Head of caudate nucleus (tissue), 42 donors: ENCODE data around the gene HBP1.
"Not testable (repeated sequence)": the region's sequence is repeated elsewhere in the genome, so short reads cannot be mapped to it uniquely, and the experiment has no call there.

Experiments
- DNase-seq, 42 donors: peaks; one replicate each; pipeline versions ENCODE4 v3.0.0 to v3.0.0-alpha.2; 2020 to 2021; ENCODE audit warnings: mixed read lengths in 7 of 42
- intact Hi-C: fragments of 100-400 bp; cut with DNase I; formaldehyde crosslinking; loops from one replicate; pipeline ENCODE4 v1.15.0; 2022

The HBP1 gene

GRCh38 chr7:107209565-107209964 is 40.8 kb downstream of the HBP1 start:
- intact Hi-C loops = loop anchor here (10.0 kb wide), 1 partner anchor 505 kb away; no protein-coding TSS in a partner anchor
- no peak for DNase-seq

DNA sequence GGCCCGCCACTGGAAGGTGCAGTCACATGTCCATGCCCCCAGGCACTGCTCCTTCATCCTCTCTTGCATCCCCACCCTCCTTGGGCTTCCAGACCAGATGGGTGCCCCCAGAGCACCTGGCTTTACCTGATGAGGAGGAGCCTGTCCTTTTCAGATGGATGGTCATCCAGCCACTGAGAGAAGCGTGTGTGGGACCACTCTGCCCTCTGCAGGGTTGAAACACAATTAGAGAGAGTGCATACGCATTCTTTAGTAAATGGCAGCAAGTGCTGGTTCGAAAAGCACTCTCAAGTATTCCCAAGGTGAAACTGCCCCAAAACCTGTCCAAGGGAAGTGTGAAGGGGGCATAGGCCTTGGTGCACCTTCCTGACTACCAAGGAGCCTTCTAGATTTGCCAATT is 41.6 kb downstream of the HBP1 start:
- DNase-seq = no peak
- intact Hi-C loops = no loop called here

- intact Hi-C loops = no loop called here
These were observed 43.9 kb downstream of the HBP1 start for GRCh38 chr7:107212725-107213124.

DNA sequence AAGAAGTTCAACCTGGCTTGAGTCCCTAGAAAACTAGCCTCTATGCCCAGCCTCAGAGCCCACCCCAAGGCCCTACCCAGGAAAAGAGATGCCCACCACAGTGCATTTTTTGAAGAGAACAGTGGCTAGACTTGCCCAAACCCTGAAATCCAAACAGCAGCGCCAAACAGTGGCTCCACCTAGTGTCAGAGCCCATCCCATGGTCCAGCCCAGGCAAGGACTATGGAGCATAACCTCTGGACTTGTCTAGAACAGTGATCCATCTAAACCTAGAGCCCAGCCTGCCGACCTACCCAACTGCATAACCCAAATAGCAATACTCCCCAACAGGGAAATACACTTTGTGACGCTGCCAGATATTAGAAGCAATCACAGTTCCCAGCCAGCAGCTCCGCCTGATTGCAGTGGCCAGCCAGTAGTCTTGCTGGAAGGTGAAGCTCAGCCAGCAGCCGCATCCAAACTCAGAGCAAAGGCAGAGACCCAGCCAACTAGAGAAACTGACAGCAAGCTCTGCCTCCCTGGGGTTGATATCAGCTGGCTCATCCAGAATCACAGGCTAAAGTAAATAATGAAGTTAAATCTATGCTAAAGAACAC is 44.5 kb downstream of the HBP1 start:
- no peak for DNase-seq
- intact Hi-C loops = no loop called here

More at GRCh38 chr7:107212725-107213124, 43.9 kb downstream of the HBP1 start:
- no peak for DNase-seq

DNA sequence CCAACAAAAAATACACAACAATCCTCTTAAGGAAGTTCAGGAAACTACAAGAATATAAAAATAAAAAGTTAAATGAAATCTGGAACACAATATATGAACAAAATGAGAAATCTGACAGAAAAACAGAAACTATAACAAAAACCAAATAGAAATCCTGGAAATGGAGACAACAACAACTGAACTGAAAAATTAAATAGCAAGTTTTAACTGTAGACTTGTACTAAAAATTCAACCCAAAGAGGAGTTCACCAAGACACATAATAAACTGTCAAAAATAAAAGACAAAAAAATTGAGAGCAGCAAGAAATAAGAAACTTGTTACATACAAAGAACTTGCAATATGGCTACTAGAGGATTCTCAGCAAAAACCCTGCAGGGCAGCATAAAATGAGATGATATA is 45.1 kb downstream of the HBP1 start:
- DNase-seq = no peak
- intact Hi-C loops = no loop called here

DNA sequence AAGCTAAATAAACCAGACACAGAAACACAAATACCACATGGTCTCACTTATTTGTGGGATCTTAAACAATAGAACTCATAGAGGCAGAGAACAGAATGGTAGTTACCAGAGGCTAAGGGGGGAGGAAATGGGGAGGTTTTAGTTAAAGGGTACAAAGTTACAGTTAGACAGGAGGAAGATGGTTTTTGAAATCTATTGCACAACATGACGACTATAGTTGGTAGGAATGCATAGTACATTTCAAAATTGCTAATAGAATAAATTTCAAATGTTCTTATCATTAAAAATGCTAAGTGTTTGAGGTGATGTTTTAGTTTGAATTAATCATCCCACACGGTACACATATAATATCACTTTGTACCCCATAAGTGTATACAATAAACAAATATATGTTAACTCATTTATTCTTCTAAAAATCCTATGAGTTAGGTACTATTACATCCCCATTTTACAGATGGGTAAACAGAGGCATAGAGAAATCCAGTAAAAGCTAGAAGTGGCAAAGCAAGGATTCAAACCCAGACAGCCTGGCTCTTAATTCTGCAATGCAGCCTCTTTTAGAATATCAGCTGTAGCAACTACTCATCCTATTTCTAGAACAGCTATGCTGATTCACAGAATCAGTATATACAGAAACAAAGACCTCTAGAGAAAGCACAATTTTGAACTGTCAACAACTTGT is 50.9 kb downstream of the HBP1 start:
- intact Hi-C loops = no loop called here
- no peak for DNase-seq

- no peak for DNase-seq
These were observed 51.6 kb downstream of the HBP1 start for GRCh38 chr7:107220356-107220755.

DNA sequence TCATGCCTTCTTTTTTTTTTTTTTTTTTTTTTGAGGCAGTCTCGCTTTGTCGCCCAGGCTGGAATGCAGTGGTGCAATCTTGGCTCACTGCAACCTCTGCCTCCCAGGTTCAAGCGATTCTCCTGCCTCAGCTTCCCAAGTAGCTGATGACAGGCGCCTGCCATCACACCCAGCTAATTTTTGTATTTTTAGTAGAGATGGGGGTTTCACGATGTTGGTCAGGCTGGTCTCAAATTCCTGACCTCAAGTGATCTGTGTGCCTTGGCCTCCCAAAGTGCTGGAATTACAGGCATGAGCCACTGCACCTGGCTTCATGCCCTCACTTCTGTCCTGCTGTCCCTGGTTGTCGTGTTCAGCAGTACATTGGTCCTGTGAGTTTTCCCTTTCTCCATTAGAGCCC is 52.0 kb downstream of the HBP1 start:
- intact Hi-C loops, DNase-seq: not testable (repeated sequence)

More at GRCh38 chr7:107220356-107220755, 51.6 kb downstream of the HBP1 start:
- intact Hi-C loops = no loop called here

DNA sequence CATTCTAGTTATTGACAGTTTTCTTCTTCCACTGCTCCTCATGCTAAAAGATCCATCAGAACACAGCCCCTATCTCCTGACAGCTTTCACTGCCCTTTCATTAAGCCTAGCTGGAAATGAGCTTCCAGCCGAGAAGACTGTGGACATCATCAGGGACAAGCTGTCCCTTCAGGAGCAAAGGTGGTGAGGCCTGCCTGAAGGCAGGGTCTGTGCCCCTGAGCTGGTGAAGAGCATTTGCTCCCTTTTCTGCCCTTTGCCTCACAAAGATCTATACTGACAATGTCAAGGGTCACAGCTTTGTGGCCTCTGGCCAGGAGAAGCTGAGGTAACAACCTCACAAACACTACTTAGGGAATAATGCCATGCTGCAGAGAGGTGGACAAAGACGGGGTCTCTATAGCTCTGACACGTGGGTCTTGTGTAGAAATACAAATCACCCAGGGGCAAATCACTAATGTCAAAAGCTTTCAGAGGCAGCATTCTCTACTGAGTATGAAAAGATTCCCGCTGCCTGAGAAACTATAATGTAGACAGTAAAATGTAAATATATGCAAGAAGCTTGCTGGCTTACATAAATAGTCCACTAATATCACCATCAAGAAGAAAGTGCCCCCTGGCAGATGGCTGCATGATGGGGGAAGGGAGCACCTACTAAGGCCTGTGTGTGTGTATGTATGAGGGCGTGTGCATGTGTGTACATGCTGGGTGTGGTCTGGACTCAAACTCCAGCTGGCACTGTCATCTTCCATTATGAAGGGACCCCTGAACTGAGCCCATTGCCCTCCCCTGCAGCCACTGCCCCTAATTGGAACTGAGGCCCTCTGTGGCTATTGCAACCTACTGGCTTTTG is 55.8 kb downstream of the HBP1 start:
- intact Hi-C loops = no loop called here
- no peak for DNase-seq

DNA sequence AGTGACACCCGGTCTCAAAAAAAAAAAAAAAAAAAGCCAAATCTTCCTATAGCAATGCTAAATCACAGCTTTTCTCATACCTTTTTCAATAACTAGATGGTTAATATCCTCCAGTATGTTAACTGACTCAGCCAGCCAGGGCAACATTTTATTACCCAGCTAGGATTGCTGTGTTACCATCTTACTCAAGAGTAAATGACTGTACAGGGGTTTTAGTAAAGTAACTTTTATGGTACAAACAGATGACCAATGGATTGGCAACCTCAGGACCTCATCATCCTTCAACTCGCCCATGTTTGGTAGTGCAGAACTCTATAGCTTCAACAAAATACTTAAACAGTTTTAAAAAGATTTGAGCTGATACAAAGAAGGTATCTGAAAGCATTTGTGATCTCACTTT is 59.5 kb downstream of the HBP1 start:
- intact Hi-C loops = no loop called here
- no peak for DNase-seq

- intact Hi-C loops = no loop called here
- DNase-seq = no peak
These were observed 61.5 kb downstream of the HBP1 start for GRCh38 chr7:107230334-107230733.

DNA sequence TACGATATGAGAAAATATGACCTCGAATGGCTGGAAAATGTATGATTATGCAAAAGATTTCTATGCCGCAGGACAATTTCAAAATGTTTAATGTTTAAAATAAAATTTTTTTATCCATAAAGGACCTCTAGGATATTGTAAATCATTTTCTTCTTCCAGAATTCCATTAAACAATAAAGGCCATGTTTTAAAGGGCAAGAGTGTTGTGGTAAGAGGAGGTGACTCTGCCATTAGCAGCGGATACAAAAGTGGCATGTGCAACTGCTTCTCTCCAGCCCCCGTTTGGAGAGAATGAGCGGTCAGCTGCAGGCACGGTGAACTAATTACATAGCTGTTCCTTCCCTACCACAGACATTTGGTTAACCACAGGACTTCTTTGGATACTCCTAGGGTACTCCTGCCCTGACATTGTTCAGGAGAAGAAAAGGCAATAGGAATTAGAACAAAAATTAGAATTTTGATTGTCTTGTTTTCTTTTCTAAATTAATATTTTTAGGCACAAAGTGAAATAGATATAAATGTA is 63.8 kb downstream of the HBP1 start:
- no peak for DNase-seq
- intact Hi-C loops = no loop called here

GRCh38 chr7:107233174-107233573 is 64.4 kb downstream of the HBP1 start:
- peak in 1 of 42 donors; percentile 35 for DNase-seq
- intact Hi-C loops = no loop called here

DNA sequence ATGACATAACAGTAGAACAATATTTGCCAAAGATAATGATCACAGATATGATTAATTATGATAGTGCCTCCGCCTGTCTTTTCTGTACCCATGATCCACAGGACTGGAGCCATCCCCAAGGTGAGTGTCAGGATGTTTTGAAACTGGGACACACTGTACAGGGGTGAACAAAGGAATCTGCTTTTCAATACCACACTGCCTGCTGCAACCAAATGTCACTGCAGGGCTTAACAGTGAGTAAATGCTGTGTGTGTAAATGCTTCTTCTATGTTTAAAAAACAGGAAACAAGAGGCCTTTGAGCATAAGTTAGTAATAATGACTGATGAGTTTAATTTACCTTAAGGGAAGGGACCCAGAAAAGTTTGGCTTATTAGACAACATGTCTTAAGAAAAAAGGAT is 65.2 kb downstream of the HBP1 start:
- intact Hi-C loops = no loop called here
- DNase-seq = no peak

DNA sequence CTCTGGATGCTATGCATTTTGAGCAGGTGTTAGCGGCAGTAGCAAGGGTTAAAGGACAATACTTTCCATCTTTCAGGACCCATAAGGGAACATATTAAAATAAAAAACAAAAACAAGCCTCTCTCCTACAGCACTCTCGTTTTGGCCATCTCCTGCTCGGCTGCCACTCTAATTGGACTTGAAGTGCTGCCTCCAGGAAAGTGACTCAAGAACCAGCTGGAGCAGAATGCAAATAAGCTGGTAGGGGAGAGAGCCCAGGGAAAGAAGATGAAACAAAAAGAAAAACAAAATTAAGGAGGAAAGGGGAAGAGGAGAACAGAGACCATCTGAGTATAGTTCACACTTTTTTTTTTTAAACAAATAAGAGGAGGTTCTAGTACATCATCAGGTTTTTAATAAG is 65.6 kb downstream of the HBP1 start:
- peak in 15 of 42 donors; percentile 18 to 69 (median 28) for DNase-seq
- intact Hi-C loops = no loop called here

DNA sequence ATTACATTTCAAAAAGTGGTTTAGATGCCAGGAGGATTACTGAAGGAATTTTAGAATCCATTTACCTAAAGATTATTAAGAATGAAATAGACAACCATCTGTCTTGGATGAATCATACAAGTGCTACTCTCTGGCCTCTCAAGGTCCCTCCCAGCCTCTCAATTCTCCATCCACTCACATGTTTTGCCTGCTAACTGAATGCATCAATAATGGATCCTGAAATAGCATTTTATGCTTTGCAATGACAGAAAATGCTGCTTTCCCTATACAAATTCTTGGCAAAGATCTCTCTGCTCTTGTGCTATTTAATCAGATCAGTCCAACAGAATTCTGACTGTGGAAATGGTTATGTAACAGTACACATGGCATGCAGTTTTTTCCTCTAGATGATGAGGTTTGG is 68.1 kb downstream of the HBP1 start:
- intact Hi-C loops = no loop called here
- DNase-seq = no peak

DNA sequence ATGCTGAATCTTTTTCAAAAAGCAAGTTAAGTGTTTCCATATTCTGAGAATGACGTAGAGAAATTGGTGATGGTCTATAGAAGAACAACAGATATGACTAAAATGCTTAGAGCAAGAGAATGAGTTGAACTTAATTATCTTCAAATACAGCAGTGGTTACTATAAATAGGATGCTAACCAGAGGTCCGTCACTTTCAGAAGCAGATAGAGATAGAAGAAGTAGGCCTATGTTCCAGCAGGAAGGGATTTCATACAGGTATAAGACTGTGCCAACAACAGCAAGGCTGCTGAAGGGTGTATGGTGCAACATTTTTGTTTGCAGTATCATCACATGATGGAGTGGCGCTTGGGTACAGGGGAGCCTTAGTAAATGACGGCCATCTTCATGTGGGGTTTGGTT is 68.6 kb downstream of the HBP1 start:
- intact Hi-C loops = no loop called here
- DNase-seq = no peak

DNA sequence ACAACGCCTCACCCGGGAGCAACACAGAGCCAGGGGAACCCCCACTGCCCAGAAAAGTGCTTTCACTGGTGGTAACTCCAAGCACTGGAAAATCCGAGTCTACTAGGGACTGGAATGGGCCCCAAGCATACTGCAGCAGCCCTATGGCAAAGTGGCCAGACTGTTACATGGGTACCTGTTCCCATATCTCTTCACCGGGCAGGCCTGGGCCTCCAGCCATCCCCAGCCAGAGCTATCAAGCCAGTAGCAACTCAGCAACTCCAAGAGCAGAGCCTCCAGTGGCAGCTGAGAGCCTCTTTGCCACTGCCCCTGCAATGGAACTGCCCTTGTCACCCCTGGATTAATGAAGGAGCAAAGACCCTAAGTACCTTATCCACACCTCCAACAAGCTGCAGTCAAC is 73.5 kb downstream of the HBP1 start:
- intact Hi-C loops = no loop called here
- DNase-seq = no peak

DNA sequence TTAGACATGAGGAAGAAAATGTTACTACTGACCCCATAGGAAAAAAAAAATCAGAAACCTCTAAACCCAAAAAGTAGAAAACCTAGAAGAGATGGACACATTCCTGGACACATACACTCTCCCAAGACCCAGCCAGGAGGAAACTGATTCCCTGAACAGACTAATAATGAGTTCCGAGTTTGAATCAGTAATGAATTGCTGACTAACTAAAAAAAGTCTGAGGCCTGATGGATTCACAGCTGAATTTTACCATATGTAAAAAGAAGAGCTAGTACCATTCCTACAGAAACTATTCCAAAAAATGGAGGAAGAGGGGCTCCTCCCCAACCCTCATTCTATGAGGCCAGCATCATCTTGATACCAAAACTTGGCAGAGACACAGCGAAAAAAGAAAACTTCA is 75.8 kb downstream of the HBP1 start:
- intact Hi-C loops = no loop called here
- no peak for DNase-seq

GRCh38 chr7:107246836-107247235 is 78.0 kb downstream of the HBP1 start:
- DNase-seq, intact Hi-C loops: not testable (repeated sequence)
